Ascending aorta (tissue), 2 donors: ENCODE results near the gene MKLN1. TPM values are rescaled to one million over a fixed set of nuclear protein-coding genes. Genes with fewer than 3 reads are reported as not detected.

ENCODE experiments used
- DNase-seq, 2 donors: peaks; one replicate each; pipeline ENCODE4 v3.0.0-alpha.2; 2019; ENCODE audit warnings: low spot score in 2 of 2
- H3K27ac ChIP-seq, 2 donors: fragments of 200-600 bp; sonication (generic); one replicate each; pipeline ENCODE4 v1.5.1; 2016 to 2017; ENCODE audit warnings: mild to moderate bottlenecking in 1 of 2
- H3K27me3 ChIP-seq: fragments of 200-600 bp; sonication (generic); one replicate; pipeline ENCODE4 v1.5.1; 2017
- H3K36me3 ChIP-seq, 2 donors: fragments of 200-600 bp; sonication (generic); one replicate each; pipeline ENCODE4 v1.5.1; 2016
- H3K4me1 ChIP-seq, 2 donors: fragments of 200-600 bp; sonication (generic); one replicate each; pipeline ENCODE4 v1.5.1; 2016 to 2017; ENCODE audit warnings: mild to moderate bottlenecking in 1 of 2
- H3K4me3 ChIP-seq, 2 donors: fragments of 200-600 bp; sonication (generic); one replicate each; pipeline ENCODE4 v1.5.1; 2016 to 2017; ENCODE audit warnings: mild to moderate bottlenecking in 1 of 2
- H3K9me3 ChIP-seq, 2 donors: fragments of 200-600 bp; sonication (generic); one replicate each; pipeline ENCODE4 v1.5.1; 2016
- intact Hi-C: fragments of 100-400 bp; cut with DNase I; formaldehyde crosslinking; loops from one replicate; pipeline ENCODE4 v1.15.1; 2023
- total RNA-seq: library from RNA; depleted of rRNA; stranded (reverse); fragments of >200 nt; gene quantifications from one replicate; pipeline ENCODE4 v1.1.0, GENCODE V29; 2016
- TF ChIP-seq, protein P1 (sequence below), 3 experiments: fragments of 200-600 bp in 2 of 3; fragments of 450-650 bp in 1 of 3; sonication (generic) in 2 of 3; IDR thresholded peaks; one replicate each; pipeline ENCODE4 v1.5.1; 2016 to 2019; ENCODE audit warnings: antibody characterized with exemption in 3 of 3, mild to moderate bottlenecking in 1 of 3, moderate library complexity in 1 of 3

Gene MKLN1
- total RNA-seq, 1 donor from 2014 or later, result 18.0 TPM

DNA sequence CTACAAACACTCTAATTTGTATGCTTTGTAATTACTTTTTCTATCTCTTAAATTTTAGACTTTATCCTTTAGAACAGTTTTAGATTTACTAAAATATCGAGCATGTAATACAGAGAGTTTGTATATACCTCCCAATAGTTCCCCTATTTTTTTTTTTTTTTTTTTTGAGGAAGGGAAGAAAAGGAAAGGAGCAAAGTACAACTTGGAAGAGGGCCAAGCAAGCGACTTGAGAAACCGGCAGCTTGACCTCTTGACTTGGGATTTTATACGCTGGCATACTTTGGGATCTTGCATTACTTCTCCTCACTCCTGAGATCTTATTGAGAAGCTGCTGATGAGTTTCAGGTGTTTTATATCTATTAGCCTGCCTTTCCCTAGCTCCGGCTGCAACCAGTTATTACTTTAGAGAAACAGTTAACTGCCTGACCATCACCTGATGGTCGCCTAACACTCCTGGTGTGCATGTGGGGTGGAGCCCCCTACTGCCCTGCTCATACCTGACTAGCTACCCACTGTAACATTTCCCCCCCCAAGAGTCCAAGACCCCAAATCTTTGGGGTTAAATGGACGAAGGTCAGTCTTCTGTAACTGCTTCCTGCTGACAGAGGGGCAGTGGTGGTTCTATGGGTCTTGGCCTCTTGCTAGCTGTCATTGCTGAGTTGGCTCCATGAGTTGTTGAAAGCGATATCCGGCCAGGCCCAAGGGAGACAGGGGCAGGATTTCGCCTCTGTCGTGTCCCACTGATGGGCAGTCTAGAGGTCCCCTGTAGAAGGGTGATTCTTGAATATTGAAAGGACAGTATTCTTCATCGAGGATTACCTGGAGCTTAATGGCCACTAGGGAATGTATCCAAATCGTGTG, 28.5 kb downstream of the MKLN1 start:
- Histone ChIP-seq H3K27ac (no peak overlapping the region), H3K9me3 (no peaks in the 10 kb centered on the region), H3K36me3 (no peaks in the 10 kb centered on the region), H3K27me3 (no peaks in the 10 kb centered on the region), H3K4me3 (no peak overlapping the region), H3K4me1 (peaks cover 0 to 9% of the 10 kb centered on the region in 2 donors)
- intact Hi-C loops, result no loop called here
- TF ChIP-seq, protein P1, sequence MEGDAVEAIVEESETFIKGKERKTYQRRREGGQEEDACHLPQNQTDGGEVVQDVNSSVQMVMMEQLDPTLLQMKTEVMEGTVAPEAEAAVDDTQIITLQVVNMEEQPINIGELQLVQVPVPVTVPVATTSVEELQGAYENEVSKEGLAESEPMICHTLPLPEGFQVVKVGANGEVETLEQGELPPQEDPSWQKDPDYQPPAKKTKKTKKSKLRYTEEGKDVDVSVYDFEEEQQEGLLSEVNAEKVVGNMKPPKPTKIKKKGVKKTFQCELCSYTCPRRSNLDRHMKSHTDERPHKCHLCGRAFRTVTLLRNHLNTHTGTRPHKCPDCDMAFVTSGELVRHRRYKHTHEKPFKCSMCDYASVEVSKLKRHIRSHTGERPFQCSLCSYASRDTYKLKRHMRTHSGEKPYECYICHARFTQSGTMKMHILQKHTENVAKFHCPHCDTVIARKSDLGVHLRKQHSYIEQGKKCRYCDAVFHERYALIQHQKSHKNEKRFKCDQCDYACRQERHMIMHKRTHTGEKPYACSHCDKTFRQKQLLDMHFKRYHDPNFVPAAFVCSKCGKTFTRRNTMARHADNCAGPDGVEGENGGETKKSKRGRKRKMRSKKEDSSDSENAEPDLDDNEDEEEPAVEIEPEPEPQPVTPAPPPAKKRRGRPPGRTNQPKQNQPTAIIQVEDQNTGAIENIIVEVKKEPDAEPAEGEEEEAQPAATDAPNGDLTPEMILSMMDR (IDR thresholded peaks at IDR 0.05), result no peak
- no peak for DNase-seq

DNA sequence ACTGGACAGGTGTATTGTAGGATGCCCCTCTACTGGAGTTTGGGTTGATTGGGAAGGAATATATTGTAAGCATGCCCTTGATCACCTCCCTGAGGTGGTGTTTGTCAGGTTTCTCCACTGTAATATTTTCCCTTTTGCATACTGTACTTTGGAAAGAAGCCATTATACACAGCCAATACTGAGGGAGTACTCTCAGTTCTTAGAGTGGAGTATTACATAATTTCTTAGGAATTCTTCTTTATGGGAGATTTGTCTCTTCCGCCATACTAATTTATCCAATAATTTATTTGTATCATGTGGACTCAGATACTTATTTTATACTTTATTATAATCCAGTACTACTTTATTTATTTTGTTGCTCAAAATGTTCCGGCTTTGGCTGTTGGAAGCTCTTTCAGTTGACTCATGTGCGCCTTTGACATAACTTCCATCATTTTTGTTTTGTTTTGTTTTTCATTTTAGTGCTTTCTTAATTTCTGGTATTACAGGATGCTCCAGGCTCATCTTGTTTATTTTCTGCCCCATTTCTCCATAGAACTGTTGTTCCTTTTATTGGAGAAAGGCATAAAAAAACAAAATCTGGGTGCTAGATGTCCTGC, 29.7 kb downstream of the MKLN1 start:
- H3K9me3 ChIP-seq, result no peaks in the 10 kb centered on the region
- H3K36me3 ChIP-seq, result no peaks in the 10 kb centered on the region
- no peak overlapping the region for H3K4me3 ChIP-seq
- TF ChIP-seq, protein P1 (IDR thresholded peaks at IDR 0.05), result no peak
- DNase-seq, result no peak
- H3K4me1 ChIP-seq, result peaks cover 0 to 12% of the 10 kb centered on the region in 2 donors
- intact Hi-C loops, result no loop called here
- H3K27ac ChIP-seq, result peak overlapping the region in 1 of 2 donors; percentile 24
- H3K27me3 ChIP-seq, result no peaks in the 10 kb centered on the region

DNA sequence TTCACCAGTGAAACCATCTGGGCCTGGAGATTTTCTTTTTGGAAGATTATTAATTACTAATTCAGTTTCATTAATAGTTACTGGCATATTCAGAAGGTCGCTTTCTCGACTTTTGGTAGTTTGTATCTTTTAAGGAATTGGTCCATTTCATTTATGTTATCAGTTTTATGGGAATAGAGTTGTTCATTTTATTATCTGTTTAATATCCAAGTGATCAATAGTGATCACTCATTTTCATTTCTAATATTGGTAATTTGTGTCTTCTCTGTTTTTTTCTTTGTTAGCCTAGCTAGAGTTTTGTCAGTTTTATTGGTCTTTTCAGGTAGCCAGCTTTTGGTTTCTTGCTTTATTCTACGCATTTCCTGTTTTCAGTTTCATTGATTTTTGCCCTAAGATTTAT, 31.0 kb downstream of the MKLN1 start:
- intact Hi-C loops, result no loop called here
- Histone ChIP-seq H3K4me1 (peaks cover 0 to 18% of the 10 kb centered on the region in 2 donors), H3K36me3 (no peaks in the 10 kb centered on the region), H3K27ac (no peak overlapping the region), H3K27me3 (no peaks in the 10 kb centered on the region), H3K9me3 (no peaks in the 10 kb centered on the region), H3K4me3 (no peak overlapping the region)
- TF ChIP-seq, protein P1 (IDR thresholded peaks at IDR 0.05), result no peak
- no peak for DNase-seq

DNA sequence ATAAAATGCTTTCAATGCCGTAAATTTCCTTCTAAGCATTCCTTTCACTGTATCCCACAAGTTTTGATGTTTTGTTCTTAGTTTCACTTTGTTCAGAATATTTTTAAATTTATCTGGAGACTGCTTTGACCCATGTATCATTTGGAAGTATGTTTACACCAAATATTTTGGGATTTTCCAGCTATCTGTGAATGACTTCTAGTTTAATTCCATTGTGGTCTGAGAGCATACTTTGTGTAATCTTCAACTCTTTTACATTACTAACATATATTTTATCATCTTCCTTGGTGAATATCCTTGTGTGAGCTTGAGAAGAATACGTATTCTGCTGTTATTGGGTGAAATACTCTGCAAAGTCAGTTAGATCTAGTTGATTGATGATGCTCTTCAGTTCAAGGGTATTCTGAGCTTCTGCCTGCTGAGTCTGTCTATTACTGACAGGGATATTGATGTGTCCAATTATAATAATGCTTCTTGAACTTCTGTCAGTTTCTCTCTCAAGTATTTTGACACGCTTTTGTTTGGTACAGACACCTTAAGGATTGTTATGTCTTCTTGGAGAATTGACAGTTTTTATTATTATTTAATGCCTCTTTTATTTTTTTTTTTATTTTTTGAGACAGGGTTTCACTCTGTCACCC, 31.6 kb downstream of the MKLN1 start:
- no peak for DNase-seq
- Histone ChIP-seq H3K27ac (no peak overlapping the region), H3K36me3 (no peaks in the 10 kb centered on the region), H3K27me3 (no peaks in the 10 kb centered on the region), H3K4me3 (no peak overlapping the region), H3K9me3 (no peaks in the 10 kb centered on the region), H3K4me1 (peaks cover 0 to 20% of the 10 kb centered on the region in 2 donors)
- TF ChIP-seq, protein P1 (IDR thresholded peaks at IDR 0.05), result no peak
- intact Hi-C loops, result no loop called here

DNA sequence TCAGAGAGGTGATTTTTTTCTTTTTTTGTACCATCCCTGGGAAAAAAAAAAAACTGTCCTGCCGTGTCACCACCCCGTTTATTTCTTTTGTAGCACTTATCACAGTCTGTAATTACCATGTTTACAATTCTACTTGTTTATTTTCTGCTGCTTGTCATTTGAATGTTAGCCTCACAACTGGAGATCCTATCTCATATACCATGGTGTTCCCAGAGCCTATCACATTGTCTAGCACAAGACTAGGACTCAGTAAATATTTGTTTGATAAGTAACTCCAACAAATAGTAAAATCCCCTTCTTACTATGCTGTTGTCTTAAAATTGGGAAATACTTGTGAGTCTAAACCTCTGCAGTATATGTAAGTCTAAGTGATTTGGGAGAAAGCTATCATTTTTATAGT, 36.0 kb downstream of the MKLN1 start:
- Histone ChIP-seq H3K4me3 (no peak overlapping the region), H3K36me3 (no peaks in the 10 kb centered on the region), H3K4me1 (peaks cover 6 to 22% of the 10 kb centered on the region in 2 donors), H3K27me3 (no peaks in the 10 kb centered on the region), H3K9me3 (no peaks in the 10 kb centered on the region), H3K27ac (no peak overlapping the region)
- no peak for DNase-seq
- TF ChIP-seq, protein P1 (IDR thresholded peaks at IDR 0.05), result no peak
- intact Hi-C loops, result no loop called here
